Measurements from ENCODE around the gene CELA3B. TPM values are rescaled to one million over a fixed set of nuclear protein-coding genes. Genes with fewer than 3 reads are reported as not detected.

CELA3B gene
- total and polyA plus RNA-seq, 2 of the 13 experiments (the other 11 are each of a cell fraction or from before 2014, with no cell fraction given), result 0.34 TPM; not detected in 1

DNA sequence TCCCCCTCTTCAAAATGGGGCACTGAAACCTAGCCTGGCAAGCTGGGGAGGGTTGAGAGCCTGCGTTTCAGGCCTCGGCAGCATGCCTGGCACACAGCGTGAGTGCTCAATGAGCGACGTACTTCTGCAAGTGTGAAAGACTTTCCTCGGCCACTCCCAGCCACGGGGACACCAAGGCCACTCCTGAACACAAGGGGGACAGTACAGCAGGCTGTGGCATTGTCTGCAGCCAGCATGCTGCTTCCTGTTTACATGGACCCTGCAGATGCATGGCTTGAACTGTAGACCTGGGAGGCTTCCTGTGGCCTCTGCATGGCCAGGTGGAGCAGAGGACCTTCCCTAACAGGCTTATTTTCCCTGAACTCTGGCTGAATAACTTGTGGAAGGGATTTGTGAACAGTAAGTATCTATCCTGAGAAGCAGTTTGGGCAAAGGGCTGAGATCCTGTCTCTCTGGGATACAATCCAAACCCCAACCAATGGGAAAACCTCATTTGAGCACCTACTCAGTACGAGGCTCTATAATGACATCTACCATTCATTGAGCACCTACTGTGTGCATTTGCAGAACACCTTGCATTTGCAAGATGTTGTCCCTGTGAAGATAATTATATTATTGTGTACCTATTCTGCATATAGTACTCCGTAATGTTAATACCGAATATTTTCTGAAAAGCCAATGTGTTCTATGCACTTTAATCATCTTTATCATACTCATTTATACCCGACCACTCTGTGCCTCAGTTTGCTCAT is 29.8 kb upstream of the CELA3B start (continued):
- TF ChIP-seq PHF5A (CRISPR knock-in tag; IDR thresholded peaks at IDR 0.05; ENCODE audit: low read depth, unreplicated experiment), result peak; percentile 63
- TF ChIP-seq ZNF780A (CRISPR knock-in tag; IDR thresholded peaks at IDR 0.05), result 0 out of 2 replicates have a peak, but pooled peaks have one; percentile 39
- TF ChIP-seq ZNF570 (CRISPR knock-in tag; IDR thresholded peaks at IDR 0.05; ENCODE audit: borderline replicate concordance), result no peak
- TF ChIP-seq, protein P1, sequence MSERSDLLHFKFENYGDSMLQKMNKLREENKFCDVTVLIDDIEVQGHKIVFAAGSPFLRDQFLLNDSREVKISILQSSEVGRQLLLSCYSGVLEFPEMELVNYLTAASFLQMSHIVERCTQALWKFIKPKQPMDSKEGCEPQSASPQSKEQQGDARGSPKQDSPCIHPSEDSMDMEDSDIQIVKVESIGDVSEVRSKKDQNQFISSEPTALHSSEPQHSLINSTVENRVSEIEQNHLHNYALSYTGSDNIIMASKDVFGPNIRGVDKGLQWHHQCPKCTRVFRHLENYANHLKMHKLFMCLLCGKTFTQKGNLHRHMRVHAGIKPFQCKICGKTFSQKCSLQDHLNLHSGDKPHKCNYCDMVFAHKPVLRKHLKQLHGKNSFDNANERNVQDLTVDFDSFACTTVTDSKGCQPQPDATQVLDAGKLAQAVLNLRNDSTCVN (CRISPR knock-in tag; IDR thresholded peaks at IDR 0.05; ENCODE audit: borderline replicate concordance), result peak; percentile 88
- TF ChIP-seq TEAD3 (CRISPR knock-in tag; optimal IDR thresholded peaks at IDR 0.05; ENCODE audit: borderline replicate concordance), result peak; percentile 67
- TF ChIP-seq MATR3 (CRISPR knock-in tag; IDR thresholded peaks at IDR 0.05), result no peak
- TF ChIP-seq, protein P2, sequence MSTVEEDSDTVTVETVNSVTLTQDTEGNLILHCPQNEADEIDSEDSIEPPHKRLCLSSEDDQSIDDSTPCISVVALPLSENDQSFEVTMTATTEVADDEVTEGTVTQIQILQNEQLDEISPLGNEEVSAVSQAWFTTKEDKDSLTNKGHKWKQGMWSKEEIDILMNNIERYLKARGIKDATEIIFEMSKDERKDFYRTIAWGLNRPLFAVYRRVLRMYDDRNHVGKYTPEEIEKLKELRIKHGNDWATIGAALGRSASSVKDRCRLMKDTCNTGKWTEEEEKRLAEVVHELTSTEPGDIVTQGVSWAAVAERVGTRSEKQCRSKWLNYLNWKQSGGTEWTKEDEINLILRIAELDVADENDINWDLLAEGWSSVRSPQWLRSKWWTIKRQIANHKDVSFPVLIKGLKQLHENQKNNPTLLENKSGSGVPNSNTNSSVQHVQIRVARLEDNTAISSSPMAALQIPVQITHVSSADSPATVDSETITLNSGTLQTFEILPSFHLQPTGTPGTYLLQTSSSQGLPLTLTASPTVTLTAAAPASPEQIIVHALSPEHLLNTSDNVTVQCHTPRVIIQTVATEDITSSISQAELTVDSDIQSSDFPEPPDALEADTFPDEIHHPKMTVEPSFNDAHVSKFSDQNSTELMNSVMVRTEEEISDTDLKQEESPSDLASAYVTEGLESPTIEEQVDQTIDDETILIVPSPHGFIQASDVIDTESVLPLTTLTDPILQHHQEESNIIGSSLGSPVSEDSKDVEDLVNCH (CRISPR knock-in tag; IDR thresholded peaks at IDR 0.05), result no peak
- no peak for TF ChIP-seq ZMAT3 (CRISPR knock-in tag; conservative IDR thresholded peaks at IDR 0.05)
- TF ChIP-seq, protein P3, sequence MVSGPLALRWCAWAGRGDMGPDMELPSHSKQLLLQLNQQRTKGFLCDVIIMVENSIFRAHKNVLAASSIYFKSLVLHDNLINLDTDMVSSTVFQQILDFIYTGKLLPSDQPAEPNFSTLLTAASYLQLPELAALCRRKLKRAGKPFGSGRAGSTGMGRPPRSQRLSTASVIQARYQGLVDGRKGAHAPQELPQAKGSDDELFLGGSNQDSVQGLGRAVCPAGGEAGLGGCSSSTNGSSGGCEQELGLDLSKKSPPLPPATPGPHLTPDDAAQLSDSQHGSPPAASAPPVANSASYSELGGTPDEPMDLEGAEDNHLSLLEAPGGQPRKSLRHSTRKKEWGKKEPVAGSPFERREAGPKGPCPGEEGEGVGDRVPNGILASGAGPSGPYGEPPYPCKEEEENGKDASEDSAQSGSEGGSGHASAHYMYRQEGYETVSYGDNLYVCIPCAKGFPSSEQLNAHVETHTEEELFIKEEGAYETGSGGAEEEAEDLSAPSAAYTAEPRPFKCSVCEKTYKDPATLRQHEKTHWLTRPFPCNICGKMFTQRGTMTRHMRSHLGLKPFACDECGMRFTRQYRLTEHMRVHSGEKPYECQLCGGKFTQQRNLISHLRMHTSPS (CRISPR knock-in tag; IDR thresholded peaks at IDR 0.05; ENCODE audit: low read depth), result peak; percentile 58; the same call in 1 of the 2 replicates
- TF ChIP-seq ZNF230 (CRISPR knock-in tag; IDR thresholded peaks at IDR 0.05), result peak; percentile 56; the same call in 1 of the 2 replicates
- TF ChIP-seq, protein P4, sequence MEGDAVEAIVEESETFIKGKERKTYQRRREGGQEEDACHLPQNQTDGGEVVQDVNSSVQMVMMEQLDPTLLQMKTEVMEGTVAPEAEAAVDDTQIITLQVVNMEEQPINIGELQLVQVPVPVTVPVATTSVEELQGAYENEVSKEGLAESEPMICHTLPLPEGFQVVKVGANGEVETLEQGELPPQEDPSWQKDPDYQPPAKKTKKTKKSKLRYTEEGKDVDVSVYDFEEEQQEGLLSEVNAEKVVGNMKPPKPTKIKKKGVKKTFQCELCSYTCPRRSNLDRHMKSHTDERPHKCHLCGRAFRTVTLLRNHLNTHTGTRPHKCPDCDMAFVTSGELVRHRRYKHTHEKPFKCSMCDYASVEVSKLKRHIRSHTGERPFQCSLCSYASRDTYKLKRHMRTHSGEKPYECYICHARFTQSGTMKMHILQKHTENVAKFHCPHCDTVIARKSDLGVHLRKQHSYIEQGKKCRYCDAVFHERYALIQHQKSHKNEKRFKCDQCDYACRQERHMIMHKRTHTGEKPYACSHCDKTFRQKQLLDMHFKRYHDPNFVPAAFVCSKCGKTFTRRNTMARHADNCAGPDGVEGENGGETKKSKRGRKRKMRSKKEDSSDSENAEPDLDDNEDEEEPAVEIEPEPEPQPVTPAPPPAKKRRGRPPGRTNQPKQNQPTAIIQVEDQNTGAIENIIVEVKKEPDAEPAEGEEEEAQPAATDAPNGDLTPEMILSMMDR (CRISPR knock-in tag; IDR thresholded peaks at IDR 0.05), result peak; percentile 62
- TF ChIP-seq SMARCE1 (IDR thresholded peaks at IDR 0.05; ENCODE audit: borderline replicate concordance), result no peak
- no peak for TF ChIP-seq SP2 (CRISPR knock-in tag; IDR thresholded peaks at IDR 0.05)
- TF ChIP-seq, protein P5, sequence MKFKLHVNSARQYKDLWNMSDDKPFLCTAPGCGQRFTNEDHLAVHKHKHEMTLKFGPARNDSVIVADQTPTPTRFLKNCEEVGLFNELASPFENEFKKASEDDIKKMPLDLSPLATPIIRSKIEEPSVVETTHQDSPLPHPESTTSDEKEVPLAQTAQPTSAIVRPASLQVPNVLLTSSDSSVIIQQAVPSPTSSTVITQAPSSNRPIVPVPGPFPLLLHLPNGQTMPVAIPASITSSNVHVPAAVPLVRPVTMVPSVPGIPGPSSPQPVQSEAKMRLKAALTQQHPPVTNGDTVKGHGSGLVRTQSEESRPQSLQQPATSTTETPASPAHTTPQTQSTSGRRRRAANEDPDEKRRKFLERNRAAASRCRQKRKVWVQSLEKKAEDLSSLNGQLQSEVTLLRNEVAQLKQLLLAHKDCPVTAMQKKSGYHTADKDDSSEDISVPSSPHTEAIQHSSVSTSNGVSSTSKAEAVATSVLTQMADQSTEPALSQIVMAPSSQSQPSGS (CRISPR knock-in tag; IDR thresholded peaks at IDR 0.05), result no peak
- no peak for TF ChIP-seq NR2F6 (IDR thresholded peaks at IDR 0.05)
- TF ChIP-seq NR2F6 (CRISPR knock-in tag; IDR thresholded peaks at IDR 0.05), result peak; percentile 72; the same call in 1 of the 2 replicates
- TF ChIP-seq SCMH1 (CRISPR knock-in tag; IDR thresholded peaks at IDR 0.05; ENCODE audit: borderline replicate concordance), result no peak
- TF ChIP-seq HMGA1 (CRISPR knock-in tag; conservative IDR thresholded peaks at IDR 0.05), result no peak
- TF ChIP-seq, protein P6, sequence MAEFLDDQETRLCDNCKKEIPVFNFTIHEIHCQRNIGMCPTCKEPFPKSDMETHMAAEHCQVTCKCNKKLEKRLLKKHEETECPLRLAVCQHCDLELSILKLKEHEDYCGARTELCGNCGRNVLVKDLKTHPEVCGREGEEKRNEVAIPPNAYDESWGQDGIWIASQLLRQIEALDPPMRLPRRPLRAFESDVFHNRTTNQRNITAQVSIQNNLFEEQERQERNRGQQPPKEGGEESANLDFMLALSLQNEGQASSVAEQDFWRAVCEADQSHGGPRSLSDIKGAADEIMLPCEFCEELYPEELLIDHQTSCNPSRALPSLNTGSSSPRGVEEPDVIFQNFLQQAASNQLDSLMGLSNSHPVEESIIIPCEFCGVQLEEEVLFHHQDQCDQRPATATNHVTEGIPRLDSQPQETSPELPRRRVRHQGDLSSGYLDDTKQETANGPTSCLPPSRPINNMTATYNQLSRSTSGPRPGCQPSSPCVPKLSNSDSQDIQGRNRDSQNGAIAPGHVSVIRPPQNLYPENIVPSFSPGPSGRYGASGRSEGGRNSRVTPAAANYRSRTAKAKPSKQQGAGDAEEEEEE (CRISPR knock-in tag; IDR thresholded peaks at IDR 0.05; ENCODE audit: borderline replicate concordance), result peak; percentile 86; the same call in 1 of the 2 replicates

Measured in HepG2 (cell line).